Coronary artery (tissue), 2 donors: ENCODE results near the gene ELAVL2.

ENCODE experiments used
- DNase-seq: peaks from one replicate; pipeline ENCODE4 v3.0.0-alpha.2; 2017; ENCODE audit warnings: low spot score
- H3K27ac ChIP-seq, 2 donors: fragments of 200-600 bp; sonication (generic); one replicate each; pipeline ENCODE4 v1.5.1; 2016 to 2019
- H3K4me3 ChIP-seq: fragments of 200-600 bp; sonication (generic); 2 replicates; pipeline ENCODE4 v1.5.1; 2016; ENCODE audit warnings: mild to moderate bottlenecking, moderate library complexity
- CTCF ChIP-seq: fragments of 200-600 bp; sonication (generic); IDR thresholded peaks from one replicate; pipeline ENCODE4 v1.5.1; 2019; ENCODE audit warnings: antibody characterized with exemption

Gene ELAVL2

GRCh38 chr9:23783509-23783908, 42.5 kb downstream of the ELAVL2 start:
- no peak overlapping the region for H3K27ac ChIP-seq
- H3K4me3 ChIP-seq = no peak overlapping the region
- DNase-seq = no peak
- TF ChIP-seq CTCF = no peak

GRCh38 chr9:23779220-23779619, 46.8 kb downstream of the ELAVL2 start:
- no peak for DNase-seq
- Histone ChIP-seq H3K4me3 (no peak overlapping the region), H3K27ac (no peak overlapping the region)
- TF ChIP-seq CTCF = no peak

- TF ChIP-seq CTCF = no peak
Observed at GRCh38 chr9:23777328-23777727, 48.7 kb downstream of the ELAVL2 start.

GRCh38 chr9:23775549-23775948, 50.5 kb downstream of the ELAVL2 start:
- H3K27ac ChIP-seq = no peak overlapping the region
- H3K4me3 ChIP-seq = no peak overlapping the region

More at GRCh38 chr9:23777328-23777727, 48.7 kb downstream of the ELAVL2 start:
- Histone ChIP-seq H3K27ac (no peak overlapping the region), H3K4me3 (no peak overlapping the region)
- DNase-seq = no peak

GRCh38 chr9:23774266-23774665, 51.8 kb downstream of the ELAVL2 start:
- TF ChIP-seq CTCF = no peak
- Histone ChIP-seq H3K27ac (no peak overlapping the region), H3K4me3 (no peak overlapping the region)
- no peak for DNase-seq

More at GRCh38 chr9:23775549-23775948, 50.5 kb downstream of the ELAVL2 start:
- no peak for TF ChIP-seq CTCF
- no peak for DNase-seq

GRCh38 chr9:23772385-23772783, 53.7 kb downstream of the ELAVL2 start:
- no peak for DNase-seq
- no peak overlapping the region for H3K4me3 ChIP-seq
- no peak for TF ChIP-seq CTCF
- H3K27ac ChIP-seq = no peak overlapping the region

- no peak overlapping the region for H3K27ac ChIP-seq
- H3K4me3 ChIP-seq = no peak overlapping the region
- no peak for DNase-seq
- no peak for TF ChIP-seq CTCF
Observed at GRCh38 chr9:23771746-23772384, 54.2 kb downstream of the ELAVL2 start.
